Measurements from ENCODE around the gene EOLA1.
A peak's percentile ranks its signal among the peaks of the same experiment; 100 is the strongest.
"Not testable (repeated sequence)": the region's sequence is repeated elsewhere in the genome, so short reads cannot be mapped to it uniquely, and the experiment has no call there.

Gene EOLA1

DNA sequence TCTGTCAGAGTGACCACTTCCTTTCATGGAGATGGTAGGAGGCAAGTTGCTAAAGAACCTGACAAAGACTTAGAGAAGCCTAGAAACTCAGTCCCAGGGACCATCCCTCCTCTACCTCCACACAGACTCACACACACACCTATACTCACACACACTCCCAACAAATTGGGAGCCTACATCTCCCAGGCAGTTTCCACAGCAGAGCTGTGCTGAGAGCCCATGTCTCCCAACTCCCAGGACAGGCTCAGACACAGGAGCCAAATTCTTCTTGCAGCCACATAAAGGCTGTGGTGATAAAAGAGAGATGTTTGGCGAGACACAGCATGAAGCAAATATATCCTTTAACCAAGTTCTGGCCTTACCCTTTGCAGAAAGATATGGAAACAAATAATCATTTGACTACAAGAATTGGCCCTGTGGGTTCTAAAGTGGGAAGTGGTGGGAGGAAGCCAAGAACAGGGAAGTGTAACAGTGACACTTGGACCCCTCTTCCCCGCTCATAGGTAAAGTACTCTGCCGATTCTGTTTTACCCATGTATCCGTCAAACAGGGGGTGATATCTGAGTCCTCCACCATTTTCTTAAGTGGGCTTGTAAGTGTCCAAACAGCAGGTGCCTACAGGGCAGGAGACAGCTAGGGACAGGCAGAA lies 24.7 kb upstream of the EOLA1 start:
- DNase-seq: no peak

DNA sequence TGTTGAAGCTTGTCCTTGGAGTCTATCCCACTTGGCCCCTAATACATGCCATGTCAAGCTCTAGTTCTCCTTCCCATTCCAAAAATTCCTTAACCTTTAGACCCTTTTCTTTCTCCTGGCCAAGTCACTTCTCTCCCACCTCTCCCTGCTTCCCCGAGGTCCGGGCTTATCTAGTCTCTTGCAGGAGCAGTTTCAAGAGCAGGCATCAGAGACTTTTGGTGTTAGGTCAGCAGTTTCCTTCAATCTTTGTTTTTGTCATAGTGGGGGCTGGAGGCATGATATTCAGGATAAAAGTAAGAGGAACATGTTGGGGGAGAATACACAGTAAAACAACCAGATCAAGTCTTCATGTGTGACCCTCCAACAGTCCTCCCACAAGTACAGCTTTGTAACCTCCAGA lies 24.2 kb upstream of the EOLA1 start:
- DNase-seq: no peak

DNA sequence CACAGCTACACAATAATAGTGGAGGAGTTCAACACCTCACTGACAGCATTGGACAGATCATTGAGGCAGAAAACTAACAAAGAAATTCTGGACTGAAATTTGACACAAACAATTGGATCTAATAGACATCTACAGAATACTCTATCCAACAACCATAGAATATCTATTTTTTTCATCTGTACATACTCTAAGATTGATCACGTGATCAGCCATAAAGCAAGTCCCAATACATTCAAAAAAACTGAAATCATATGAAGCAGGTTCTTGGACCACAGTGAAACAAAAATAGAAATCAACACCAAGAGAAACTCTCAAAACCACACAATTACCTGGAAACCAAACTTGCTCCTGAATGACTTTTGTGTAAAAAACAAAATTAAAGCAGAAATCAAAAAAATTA lies 23.5 kb upstream of the EOLA1 start:
- DNase-seq: no peak

DNA sequence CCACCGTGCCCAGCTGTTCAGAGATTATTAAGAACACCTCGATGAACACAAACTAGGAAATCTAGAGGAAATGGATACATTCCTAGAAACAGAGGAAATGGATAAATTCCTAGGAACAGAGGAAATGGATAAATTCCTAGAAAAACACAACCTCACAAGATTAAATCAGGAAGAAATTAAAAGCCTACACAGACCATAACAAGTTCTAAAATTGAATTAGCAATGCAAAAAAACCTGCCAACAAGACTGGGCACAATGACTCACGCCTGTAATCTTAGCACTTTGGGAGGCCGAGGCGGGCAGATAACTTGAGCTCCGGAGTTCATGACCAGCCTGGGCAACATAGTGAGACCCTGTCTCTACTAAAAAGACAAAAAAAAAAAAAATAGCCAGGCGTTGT lies 22.6 kb upstream of the EOLA1 start:
- DNase-seq: no peak

DNA sequence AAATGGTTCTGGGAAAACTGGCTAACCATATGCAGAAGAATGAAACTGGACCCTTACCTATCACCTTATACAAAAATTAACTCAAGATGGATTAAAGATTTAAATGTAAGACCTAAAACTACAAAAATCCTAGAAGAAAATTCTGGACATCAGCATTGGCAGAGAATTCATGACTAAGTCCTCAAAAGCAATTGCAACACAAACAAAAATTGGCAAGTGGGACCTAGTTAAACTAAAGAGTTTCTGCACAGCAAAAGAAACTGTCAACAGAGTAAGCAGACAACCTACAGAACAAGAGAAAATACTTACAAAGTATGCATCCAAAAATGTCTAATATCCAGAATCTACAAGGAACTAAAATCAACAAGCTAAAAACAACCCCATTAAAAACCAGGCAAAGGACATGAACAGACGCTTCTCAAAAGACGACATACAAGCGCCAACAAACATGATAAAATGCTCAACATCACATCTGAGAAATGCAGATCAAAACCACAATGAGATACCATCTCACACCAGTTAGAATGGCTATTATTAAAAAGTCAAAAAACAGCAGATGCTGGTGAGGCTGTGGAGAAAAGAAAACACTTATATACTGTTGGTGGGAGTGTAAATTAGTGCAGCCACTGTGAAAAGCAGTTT lies 20.1 kb upstream of the EOLA1 start:
- not testable (repeated sequence) for DNase-seq

DNA sequence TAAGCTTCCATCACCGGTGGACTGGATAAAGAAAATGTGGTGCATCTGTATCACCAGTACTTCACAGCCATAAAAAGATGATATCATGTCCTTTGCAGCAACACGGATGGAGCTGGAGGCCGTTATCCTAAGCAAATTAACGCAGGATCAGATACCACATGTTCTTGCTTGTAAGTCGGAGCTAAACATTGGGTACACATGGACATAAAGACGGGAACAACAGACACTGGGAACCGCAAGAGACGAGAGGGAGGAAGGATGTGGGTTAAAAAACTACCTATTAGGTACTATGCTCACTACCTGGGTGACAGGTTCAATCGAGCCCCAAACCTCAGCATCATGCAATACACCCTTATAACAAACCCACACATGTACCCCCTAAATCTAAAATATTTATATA lies 19.4 kb upstream of the EOLA1 start:
- DNase-seq: no peak

DNA sequence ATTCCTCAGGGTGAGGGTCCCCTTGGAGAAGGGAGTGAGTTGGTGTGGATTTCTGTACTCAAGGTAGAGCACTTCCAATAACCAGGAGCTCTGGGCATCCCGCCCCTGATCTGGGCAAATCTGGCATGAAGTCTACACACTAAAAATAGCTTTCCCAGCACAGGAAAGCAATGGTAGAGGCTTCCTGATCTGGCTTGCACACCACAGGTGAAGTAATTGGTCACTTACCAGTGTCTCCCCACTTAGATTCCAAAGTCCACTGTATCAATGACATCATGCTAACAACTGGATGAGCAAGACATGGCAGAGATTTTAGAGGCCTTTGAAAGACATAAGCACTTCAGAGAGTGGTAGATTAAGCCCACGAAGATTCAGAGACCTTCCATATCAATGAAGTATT lies 17.9 kb upstream of the EOLA1 start:
- DNase-seq: no peak

DNA sequence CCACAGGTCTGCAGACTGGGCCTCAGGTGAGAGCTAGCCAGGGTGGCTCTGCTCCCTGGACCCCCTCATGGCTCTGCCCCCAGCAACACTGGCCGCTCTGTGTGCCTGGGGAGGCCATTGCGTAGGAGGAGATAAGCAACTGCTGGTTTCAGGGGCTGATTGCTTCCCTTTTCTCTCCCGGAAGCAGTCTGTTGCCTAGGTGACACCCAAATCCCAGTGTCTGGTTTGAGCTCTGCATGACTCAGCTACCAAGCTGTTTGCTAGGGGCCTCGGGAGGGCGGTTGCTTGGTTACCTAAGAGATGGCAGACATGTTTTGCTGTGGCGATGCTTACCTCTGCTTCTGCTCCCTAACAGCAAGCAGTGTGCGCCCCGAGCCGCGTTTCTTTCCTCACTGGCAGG lies 15.4 kb upstream of the EOLA1 start:
- DNase-seq: peak; percentile 74

DNA sequence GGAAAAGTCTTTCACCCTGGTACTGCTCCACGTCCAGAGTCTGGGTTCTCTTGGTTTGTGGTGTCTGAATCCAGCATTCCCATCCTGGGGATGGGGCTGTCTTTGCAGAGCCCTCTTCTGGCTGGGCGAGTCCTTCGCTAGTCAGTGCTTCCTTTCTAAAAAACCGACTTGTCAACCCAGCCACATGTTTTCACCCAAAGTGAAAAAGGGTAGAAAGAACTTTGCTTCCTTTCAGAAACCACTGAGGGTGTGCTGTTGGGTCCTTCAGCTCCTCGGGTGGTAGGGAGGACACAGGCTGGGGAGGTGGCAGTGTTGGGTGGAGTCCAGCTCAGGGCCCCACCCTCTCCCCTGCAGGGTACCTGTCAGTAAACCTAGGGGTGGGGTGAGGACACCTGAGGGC lies 14.9 kb upstream of the EOLA1 start:
- DNase-seq: peak; percentile 33

DNA sequence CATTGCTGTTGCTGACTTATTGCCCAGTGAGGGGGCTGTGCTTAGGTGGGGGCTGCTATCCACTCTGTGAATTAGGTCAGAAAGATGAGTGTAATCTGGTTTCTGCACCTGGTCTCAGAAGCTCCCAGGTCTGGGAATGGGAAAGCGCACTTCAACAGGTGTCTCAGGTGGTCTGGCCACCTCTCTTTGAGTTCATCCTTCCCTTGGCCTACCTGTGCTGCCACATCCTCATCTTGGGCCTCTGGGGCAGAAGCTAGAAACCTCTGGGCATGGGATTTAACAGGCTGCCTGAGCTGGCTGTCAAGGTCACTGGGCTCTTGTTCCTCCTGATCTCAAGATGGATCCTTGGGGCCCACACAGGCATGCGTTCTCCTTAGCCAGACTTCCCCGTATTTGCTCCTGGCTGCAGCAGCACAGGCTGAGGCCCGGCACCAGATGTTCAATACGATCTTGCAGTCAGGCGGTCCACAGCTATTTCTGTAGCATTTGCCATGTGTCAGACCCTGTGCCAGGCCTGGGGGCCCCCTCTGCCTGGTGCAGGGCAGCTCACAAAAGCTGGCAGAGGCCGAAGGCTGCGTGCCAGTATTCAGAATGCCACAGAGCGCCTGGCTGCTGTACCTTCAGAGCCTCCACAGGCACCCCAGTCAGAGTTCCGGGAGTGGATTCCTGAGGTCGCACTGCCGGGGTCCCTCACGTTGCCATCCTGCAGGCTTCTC lies 14.3 kb upstream of the EOLA1 start:
- not testable (repeated sequence) for DNase-seq

DNA sequence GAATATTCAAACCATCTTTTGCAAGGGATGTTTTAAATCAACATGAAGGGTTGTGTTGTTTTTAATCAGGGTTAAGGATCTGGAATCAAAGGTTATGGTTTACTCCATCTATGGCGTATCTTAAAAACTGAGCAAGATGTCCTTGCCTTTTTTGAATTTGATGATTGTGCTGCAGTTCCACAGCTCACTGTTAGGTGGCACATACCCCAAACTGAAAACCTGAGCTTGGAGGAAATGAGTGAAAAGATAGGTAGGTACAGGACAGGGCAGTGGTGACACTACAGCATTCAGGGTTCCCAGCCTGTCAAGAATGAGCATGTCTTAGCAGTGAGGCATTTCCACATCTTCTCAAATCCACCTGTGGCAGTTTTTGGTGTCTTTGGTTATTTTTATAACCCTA lies 13.1 kb upstream of the EOLA1 start:
- DNase-seq: peak; percentile 30

DNA sequence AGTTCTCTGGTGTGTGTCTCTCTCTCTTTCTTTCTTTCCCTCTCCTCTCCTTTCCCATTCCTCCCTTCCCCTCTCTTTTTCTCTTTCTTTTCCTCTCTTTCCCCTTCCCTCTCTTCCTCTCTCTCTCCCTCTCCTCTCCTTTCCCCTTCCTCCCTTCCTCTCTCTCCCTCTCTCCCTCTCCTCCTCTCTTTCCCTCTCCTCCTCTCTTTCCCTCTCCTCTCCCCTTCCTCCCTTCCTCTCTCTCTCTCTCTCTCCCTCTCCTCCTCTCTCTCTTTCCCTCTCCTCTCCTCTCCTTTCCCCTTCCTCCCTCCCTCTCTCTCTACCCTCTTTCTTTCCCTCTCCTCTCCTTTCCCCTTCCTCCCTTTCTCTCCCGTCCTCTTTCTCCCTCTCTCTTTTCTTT lies 12.4 kb upstream of the EOLA1 start:
- DNase-seq: no peak

DNA sequence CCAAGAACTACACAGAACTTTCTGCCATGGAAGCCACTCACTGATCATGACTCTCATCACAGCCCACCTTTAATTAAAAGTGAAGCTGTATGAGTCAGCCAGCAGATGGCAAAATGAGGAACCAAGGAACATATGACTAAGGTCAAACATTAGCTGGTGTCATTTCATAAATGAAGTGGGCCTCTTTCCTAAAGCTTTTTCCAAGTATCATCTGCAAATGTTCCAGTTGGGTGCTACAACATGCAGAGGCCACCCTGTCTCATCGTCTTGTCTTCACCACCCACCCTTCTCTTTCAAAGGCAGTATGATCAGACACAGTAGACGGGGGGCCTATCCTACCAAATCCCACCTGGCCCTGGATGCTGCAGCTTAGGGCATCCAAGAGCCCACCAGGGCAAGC lies 9.2 kb upstream of the EOLA1 start:
- DNase-seq: peak; percentile 47

DNA sequence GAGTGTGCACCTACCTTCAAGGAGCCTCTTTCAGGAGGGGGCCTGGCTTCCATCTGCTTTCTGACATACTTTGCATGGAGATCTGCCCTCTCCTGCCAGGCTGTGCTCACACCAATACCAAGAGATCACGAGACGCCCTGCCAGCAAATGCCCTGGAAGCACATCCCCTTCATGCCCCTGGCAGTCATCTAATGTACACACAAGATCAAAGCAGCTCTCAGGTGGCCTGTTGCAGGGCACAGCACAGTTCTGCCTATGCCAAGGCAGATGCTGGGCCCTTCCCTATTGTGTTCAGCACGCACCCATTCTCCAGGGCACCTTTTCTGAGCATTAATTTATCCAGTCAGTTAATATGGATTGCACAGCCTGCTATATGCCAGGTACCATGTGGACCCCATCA lies 7.9 kb upstream of the EOLA1 start:
- DNase-seq: not testable (repeated sequence)

DNA sequence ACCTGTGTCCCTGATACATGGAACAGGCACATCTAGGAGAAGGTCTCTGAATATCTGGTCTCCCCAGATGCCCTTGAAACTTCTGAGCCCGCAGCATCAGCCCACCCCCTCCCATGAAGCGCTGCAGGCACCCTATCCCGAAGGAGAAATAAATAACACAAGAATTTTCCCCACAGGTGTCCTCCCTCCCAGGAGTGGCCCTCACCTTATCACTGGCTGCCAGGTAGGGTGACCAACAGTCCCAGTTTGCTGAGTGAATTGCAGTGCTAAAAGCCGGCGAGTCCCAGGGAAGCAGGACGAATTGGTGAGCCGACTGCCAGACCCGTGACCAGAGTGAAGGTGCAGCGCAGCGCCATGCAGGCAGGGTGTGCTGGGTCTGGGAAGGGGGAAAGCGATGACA lies 6.8 kb upstream of the EOLA1 start:
- not testable (repeated sequence) for DNase-seq

DNA sequence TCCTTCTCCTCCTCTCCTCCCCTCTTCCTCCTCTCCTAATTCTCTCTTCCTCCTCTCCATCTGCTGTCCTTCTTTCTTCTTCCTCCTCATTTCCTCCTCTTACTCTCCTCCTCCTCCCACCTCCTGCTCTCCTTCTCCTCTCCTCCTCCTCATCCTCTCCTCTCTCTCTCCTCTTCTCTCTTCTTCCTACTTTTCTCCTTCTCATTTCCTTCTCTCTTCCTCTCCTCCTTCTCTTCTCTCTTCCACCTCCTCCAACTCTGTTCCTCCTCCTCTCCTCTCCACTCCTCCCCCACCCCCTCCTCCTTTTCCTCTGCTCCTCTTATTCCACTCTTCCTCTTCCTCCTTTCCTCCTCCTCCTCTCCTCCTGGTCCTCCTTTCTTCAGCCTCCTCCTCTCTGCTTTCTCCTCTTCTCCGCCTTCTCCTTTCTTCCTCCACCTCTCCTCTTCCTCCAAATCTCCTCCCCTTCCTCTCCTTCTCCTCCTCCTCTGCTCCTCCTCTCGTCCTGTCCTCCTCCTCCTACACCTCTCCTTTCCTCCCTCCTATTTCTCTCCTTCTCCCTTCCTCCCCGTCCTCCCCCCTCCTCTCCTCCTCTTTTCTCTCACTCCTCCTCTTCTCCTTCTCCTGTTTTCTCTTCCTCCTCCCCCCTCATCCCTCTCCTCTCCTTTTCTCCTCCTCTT lies 5.7 kb upstream of the EOLA1 start:
- DNase-seq: not testable (repeated sequence)

DNA sequence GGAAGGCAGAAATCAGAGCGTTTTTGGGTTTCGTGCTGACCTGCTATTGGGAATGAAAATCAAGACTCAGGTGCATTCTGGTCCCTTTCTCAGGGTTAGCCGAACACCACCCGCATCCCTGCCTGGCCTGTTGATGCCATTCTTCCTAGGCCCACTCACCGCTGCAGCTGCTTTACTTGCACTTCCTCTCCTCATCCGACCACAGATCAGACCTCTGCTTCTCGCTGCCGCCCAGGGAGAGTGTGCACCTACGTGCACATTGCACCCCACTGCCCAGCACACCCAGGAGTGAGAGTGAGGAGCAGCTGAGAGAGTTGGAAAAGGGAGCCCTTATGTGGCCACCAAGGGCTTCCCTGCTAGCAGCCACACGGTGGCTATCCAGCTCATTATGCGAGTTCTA lies 3.3 kb upstream of the EOLA1 start:
- DNase-seq: not testable (repeated sequence)

DNA sequence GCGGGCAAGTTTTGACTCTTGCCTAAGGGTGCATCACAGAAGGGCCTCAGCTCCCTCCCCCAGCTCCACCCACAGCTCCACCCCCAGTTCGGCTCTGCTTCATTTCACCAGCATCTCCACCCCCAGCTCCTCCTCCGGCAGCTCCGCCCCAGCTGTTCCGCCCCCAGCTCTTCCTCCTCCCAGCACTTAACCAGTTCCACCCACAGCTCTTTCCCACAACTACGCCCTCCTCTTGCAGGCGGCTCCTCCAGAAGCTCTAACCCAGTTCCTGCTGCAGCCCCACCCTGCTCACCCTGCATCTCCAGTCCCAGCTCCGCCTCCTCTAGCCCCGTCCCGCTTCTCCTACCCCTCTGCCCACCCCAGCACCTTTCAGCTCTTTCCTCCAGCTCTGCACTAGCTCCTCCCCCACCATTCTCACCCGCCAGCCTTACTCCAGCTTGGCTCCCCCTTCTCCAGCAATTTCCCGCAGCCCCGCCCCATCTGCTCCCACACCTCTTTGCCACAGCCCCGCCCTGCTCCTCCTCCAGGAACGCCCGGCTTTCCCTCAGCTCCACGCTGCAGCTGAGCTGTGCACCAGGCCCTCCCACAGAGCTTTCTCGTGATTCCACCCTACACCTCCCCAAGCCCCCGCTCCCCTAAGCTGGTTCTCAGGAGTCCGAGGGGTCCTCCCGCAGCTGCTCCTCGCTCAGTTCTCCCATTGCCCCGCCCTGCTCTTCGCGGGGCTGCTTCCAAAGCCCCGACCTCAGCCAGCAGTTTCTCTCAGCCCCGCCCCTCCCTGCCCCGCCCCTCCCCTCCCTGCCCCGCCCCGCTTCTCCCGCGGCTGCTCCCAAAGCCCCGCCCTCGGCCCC lies 1.3 kb upstream of the EOLA1 start:
- DNase-seq: peak; percentile 88

DNA sequence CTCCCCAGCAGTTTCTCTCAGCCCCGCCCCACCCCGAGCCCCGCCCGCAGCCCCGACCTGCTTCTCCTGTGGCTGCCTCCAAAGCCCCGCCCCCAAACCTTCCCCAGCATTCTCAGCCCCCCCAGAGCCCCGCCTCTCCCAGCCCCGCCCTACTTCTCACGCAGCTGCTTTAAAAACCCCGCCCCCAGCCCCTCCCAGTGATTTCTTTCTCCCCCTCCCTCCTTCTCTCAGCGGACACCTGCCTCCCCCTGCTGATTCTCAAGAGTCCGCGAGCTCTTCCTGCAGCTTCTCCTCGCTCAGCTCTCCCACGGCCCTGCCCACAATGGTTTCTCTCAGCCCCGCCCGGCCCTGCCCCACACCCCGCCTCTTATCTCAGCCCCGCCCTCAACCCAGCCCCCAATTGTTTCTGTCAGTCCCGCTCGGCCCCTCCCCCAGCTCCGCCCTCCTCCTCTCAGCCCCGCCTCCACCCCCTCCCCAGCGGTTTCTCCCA lies 636 bp upstream of the EOLA1 start:
- peak; percentile 87 for DNase-seq

DNA sequence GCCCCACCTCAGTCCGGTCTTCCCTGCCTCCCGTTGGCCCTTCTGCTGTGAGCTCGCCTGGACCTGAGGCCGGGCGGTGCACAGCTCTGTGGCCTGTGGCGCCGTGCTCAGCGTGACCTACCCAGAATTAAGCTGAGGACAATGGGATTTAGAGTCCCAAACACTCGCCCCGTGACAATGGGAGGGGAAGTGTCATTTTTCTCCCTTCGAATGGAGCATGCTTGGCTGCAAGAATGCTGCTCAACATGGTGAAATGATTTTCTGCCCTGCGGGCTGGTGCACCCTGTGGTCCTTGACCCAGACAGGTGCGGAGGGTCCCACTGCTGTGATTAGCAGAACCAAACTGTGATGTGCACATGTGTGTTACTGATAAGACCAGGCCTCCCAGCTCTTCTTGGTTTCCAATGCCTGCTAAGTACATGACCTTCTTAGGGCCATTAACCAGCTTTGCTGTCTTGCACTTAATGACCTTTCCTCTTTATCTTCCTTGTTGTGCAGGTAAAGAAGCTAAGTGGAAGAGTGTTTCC lies 772 bp downstream of the EOLA1 start:
- DNase-seq: no peak

DNA sequence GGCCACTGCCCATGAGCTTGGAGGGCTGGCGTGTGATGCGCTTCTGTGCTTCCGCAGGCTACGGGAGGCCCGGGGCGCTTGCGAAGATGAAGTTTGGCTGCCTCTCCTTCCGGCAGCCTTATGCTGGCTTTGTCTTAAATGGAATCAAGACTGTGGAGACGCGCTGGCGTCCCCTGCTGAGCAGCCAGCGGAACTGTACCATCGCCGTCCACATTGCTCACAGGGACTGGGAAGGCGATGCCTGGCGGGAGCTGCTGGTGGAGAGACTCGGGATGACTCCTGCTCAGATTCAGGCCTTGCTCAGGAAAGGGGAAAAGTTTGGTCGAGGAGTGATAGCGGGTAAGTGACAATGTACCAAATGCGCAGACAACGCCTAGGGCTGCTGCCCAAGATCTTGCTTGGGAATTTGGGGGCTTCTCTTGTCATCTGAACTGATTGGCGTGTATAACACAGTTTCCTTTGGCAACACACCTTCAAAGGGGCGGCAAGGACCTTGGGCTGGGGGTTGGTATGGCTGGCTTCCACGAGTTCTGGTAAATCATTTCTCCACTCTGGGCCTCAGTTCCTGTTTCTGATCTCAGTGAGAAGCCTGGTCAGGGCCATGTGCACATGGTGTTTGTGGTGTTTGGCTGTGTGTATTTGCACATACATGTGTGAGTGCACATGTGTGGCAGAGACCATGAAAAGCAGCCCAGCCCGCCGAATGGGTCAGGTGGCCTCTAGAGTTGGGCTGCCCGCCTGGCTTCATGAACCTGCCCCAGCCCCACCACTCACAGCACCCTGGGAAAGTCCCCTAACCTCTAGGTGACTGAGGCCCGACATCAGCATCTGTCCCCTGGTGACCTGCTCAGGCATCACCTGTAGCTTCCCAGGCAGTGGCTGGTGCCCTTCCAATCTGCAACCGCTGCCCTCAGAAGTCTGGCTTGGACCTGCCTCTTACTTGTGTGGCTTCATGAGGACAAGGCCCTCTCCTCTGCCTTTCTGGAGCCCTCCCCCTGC lies 5.0 kb downstream of the EOLA1 start:
- not testable (repeated sequence) for DNase-seq

Measured in GDM1 (cell line).